Neural crest cell (in vitro differentiated cells): ENCODE measurements around the gene S100A11. TPM values are rescaled to one million over a fixed set of nuclear protein-coding genes. Genes with fewer than 3 reads are reported as not detected.

Experiments used
- DNase-seq: peaks from one replicate; pipeline ENCODE4 v3.0.0; 2021; ENCODE audit warnings: low read depth, mixed read lengths, low spot score
- H3K27ac Mint-ChIP-seq: one replicate; pipeline ENCODE4 v1.8.0; 2021; ENCODE audit warnings: mild to moderate bottlenecking, mixed read lengths; ENCODE audit not compliant: unreplicated experiment
- H3K27me3 Mint-ChIP-seq: 2 replicates; pipeline ENCODE4 v1.8.0; 2021; ENCODE audit warnings: low read depth, mild to moderate bottlenecking, mixed read lengths
- H3K36me3 Mint-ChIP-seq: 2 replicates; pipeline ENCODE4 v1.8.0; 2021; ENCODE audit warnings: low read depth, mild to moderate bottlenecking, mixed read lengths
- H3K4me1 Mint-ChIP-seq: 2 replicates; pipeline ENCODE4 v1.8.0; 2021; ENCODE audit warnings: mixed read lengths
- H3K4me3 Mint-ChIP-seq: one replicate; pipeline ENCODE4 v1.8.0; 2021; ENCODE audit warnings: mild to moderate bottlenecking, mixed read lengths
- H3K9me3 Mint-ChIP-seq: 2 replicates; pipeline ENCODE4 v1.8.0; 2021; ENCODE audit warnings: mixed read lengths
- total RNA-seq: library from RNA; stranded (reverse); gene quantifications from 2 replicates; pipeline ENCODE4 v1.2.1, GENCODE V29; 2021
- TF ChIP-seq, protein P1 (sequence below): fragments of 200-600 bp; sonication (generic); conservative IDR thresholded peaks from 2 replicates; pipeline ENCODE4 v1.5.0; 2021; ENCODE audit warnings: antibody characterized with exemption, mild to moderate bottlenecking

The S100A11 gene
- total RNA-seq, 1 donor from 2014 or later: 41.6 TPM

DNA sequence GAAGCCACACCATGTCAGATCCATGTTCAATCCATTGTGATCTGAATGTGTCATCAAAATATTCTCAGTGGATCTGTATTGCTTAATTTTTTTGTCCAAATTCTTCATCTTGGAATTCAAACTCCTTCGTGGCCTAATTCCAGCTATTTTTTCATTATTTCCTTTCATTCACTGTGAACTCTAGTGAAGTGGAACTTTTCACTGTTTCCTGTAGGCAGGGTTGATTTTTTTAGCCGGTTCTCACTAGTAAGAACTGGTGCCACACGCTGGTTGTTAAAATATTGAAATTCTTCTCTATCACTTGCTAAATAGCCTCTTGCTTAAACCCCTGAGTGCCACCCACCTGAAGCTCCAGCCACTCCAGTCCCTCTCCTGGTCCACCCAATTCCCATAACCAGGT lies 7.6 kb upstream of the S100A11 start:
- H3K4me1 Mint-ChIP-seq: peaks cover 19% of the 10 kb centered on the region
- no peaks in the 10 kb centered on the region for H3K36me3 Mint-ChIP-seq
- H3K27ac Mint-ChIP-seq: no peak overlapping the region
- peaks cover 11% of the 10 kb centered on the region for H3K27me3 Mint-ChIP-seq
- no peak for DNase-seq
- TF ChIP-seq, protein P1, sequence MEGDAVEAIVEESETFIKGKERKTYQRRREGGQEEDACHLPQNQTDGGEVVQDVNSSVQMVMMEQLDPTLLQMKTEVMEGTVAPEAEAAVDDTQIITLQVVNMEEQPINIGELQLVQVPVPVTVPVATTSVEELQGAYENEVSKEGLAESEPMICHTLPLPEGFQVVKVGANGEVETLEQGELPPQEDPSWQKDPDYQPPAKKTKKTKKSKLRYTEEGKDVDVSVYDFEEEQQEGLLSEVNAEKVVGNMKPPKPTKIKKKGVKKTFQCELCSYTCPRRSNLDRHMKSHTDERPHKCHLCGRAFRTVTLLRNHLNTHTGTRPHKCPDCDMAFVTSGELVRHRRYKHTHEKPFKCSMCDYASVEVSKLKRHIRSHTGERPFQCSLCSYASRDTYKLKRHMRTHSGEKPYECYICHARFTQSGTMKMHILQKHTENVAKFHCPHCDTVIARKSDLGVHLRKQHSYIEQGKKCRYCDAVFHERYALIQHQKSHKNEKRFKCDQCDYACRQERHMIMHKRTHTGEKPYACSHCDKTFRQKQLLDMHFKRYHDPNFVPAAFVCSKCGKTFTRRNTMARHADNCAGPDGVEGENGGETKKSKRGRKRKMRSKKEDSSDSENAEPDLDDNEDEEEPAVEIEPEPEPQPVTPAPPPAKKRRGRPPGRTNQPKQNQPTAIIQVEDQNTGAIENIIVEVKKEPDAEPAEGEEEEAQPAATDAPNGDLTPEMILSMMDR: no peak
- no peaks in the 10 kb centered on the region for H3K9me3 Mint-ChIP-seq
- no peak overlapping the region for H3K4me3 Mint-ChIP-seq

GRCh38 chr1:152043870-152044269 lies 7.1 kb upstream of the S100A11 start:
- no peak for DNase-seq
- H3K36me3 Mint-ChIP-seq: no peaks in the 10 kb centered on the region
- TF ChIP-seq, protein P1: no peak
- H3K27me3 Mint-ChIP-seq: peaks cover 12% of the 10 kb centered on the region
- peak overlapping the region; percentile 51 for H3K27ac Mint-ChIP-seq
- H3K9me3 Mint-ChIP-seq: no peaks in the 10 kb centered on the region
- no peak overlapping the region for H3K4me3 Mint-ChIP-seq
- H3K4me1 Mint-ChIP-seq: peaks cover 19% of the 10 kb centered on the region

DNA sequence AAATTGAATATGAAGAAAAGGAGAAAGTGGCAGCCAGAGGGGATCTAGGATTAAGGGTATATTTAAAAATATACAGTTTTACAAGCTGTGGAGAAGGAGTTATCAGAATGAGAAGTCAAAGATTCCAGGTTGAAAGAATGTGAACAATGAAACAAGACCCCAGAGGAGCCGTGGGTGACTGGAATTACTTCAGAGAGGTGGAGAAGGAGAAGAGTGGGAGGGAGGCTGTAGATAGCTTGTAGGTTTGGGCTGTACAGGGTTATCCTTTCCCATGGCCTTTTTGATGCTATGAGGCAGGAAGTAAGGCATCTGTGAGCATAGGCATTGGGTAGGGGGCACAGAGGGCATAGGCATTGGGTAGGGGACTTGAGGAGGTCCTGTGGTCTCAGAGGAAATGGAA lies 5.2 kb upstream of the S100A11 start:
- Mint-ChIP-seq H3K27me3 (peaks cover 27% of the 10 kb centered on the region), H3K9me3 (no peaks in the 10 kb centered on the region), H3K27ac (no peak overlapping the region), H3K36me3 (no peaks in the 10 kb centered on the region), H3K4me1 (peaks cover 4% of the 10 kb centered on the region), H3K4me3 (no peak overlapping the region)
- TF ChIP-seq, protein P1: no peak
- no peak for DNase-seq

GRCh38 chr1:152039886-152040285 lies 3.1 kb upstream of the S100A11 start:
- H3K27ac Mint-ChIP-seq: no peak overlapping the region
- TF ChIP-seq, protein P1: no peak
- no peak for DNase-seq
- peaks cover 46% of the 10 kb centered on the region for H3K27me3 Mint-ChIP-seq
- H3K4me3 Mint-ChIP-seq: no peak overlapping the region
- H3K9me3 Mint-ChIP-seq: no peaks in the 10 kb centered on the region
- no peaks in the 10 kb centered on the region for H3K36me3 Mint-ChIP-seq
- peaks cover 22% of the 10 kb centered on the region for H3K4me1 Mint-ChIP-seq

DNA sequence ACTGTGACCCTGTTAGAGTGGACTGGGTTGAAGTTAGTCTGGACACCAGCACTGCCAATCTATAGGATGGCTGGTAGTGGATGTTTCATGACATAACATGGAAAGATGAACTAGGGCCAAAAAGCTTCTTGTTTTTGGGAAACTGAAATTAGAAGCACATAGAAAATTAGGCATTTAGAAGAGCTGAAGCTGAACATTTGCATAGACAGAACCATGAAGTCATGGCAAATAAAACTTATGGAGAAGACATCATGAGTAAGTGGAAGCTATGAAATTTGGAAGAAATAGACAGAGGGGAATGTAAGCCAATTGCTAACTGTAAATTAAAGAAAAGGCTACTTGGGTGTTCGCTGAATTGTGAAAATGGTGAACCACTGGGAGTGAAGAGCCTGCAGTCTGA lies 2.7 kb upstream of the S100A11 start:
- H3K27ac Mint-ChIP-seq: no peak overlapping the region
- no peak for DNase-seq
- peaks cover 26% of the 10 kb centered on the region for H3K4me1 Mint-ChIP-seq
- TF ChIP-seq, protein P1: no peak
- no peaks in the 10 kb centered on the region for H3K9me3 Mint-ChIP-seq
- peaks cover 48% of the 10 kb centered on the region for H3K27me3 Mint-ChIP-seq
- H3K36me3 Mint-ChIP-seq: no peaks in the 10 kb centered on the region
- no peak overlapping the region for H3K4me3 Mint-ChIP-seq

- H3K4me3 Mint-ChIP-seq: no peak overlapping the region
- H3K36me3 Mint-ChIP-seq: no peaks in the 10 kb centered on the region
- TF ChIP-seq, protein P1: no peak
- no peaks in the 10 kb centered on the region for H3K9me3 Mint-ChIP-seq
- peaks cover 23% of the 10 kb centered on the region for H3K4me1 Mint-ChIP-seq
- H3K27ac Mint-ChIP-seq: no peak overlapping the region
- H3K27me3 Mint-ChIP-seq: peaks cover 46% of the 10 kb centered on the region
- DNase-seq: no peak
These were observed 2.1 kb upstream of the S100A11 start for GRCh38 chr1:152038871-152039270.
